ENCODE data around the gene KCNN3. TPM values are rescaled to one million over a fixed set of nuclear protein-coding genes. Genes with fewer than 3 reads are reported as not detected.
"Not testable (repeated sequence)": the region's sequence is repeated elsewhere in the genome, so short reads cannot be mapped to it uniquely, and the experiment has no call there.

The KCNN3 gene
- total RNA-seq, 1 experiment from 2014 or later, result 0.72 TPM

GRCh38 chr1:154707901-154708463, 162.1 kb downstream of the KCNN3 start:
- DNase-seq (ENCODE audit: low read depth), result no peak

GRCh38 chr1:154706851-154707250, 163.2 kb downstream of the KCNN3 start:
- DNase-seq (ENCODE audit: low read depth), result no peak

GRCh38 chr1:154705544-154705943, 164.5 kb downstream of the KCNN3 start:
- DNase-seq (ENCODE audit: low read depth), result no peak

GRCh38 chr1:154703170-154703569, 166.9 kb downstream of the KCNN3 start:
- no peak for DNase-seq (ENCODE audit: low read depth)

- no peak for DNase-seq (ENCODE audit: low read depth)
Measured at GRCh38 chr1:154698320-154699096, 171.6 kb downstream of the KCNN3 start.

GRCh38 chr1:154697710-154698109, 172.4 kb downstream of the KCNN3 start:
- DNase-seq (ENCODE audit: low read depth), result peak; percentile 8

- DNase-seq (ENCODE audit: low read depth), result no peak
Measured at GRCh38 chr1:154696456-154696855, 173.6 kb downstream of the KCNN3 start.

- DNase-seq (ENCODE audit: low read depth), result no peak
Measured at GRCh38 chr1:154695985-154696384, 174.1 kb downstream of the KCNN3 start.

- DNase-seq (ENCODE audit: low read depth), result no peak
Measured at GRCh38 chr1:154694995-154695394, 175.1 kb downstream of the KCNN3 start.

GRCh38 chr1:154689083-154689482, 181.0 kb downstream of the KCNN3 start:
- DNase-seq (ENCODE audit: low read depth), result no peak

GRCh38 chr1:154686507-154686906, 183.6 kb downstream of the KCNN3 start:
- DNase-seq (ENCODE audit: low read depth), result no peak

GRCh38 chr1:154683820-154684219, 186.3 kb downstream of the KCNN3 start:
- no peak for DNase-seq (ENCODE audit: low read depth)

- DNase-seq (ENCODE audit: low read depth), result no peak
Measured at GRCh38 chr1:154682254-154682653, 187.8 kb downstream of the KCNN3 start.

- DNase-seq (ENCODE audit: low read depth), result not testable (repeated sequence)
Measured at GRCh38 chr1:154677844-154678243, 192.2 kb downstream of the KCNN3 start.

- not testable (repeated sequence) for DNase-seq (ENCODE audit: low read depth)
Measured at GRCh38 chr1:154676847-154677246, 193.2 kb downstream of the KCNN3 start.

- DNase-seq (ENCODE audit: low read depth), result not testable (repeated sequence)
Measured at GRCh38 chr1:154674456-154674855, 195.6 kb downstream of the KCNN3 start.

GRCh38 chr1:154672245-154672644, 197.8 kb downstream of the KCNN3 start:
- DNase-seq (ENCODE audit: low read depth), result not testable (repeated sequence)

- not testable (repeated sequence) for DNase-seq (ENCODE audit: low read depth)
Measured at GRCh38 chr1:154671412-154671811, 198.7 kb downstream of the KCNN3 start.

GRCh38 chr1:154670310-154671270, 199.5 kb downstream of the KCNN3 start:
- not testable (repeated sequence) for DNase-seq (ENCODE audit: low read depth)

- peak; percentile 53 for DNase-seq (ENCODE audit: low read depth)
Measured at GRCh38 chr1:154669464-154670282, 200.4 kb downstream of the KCNN3 start.

- DNase-seq (ENCODE audit: low read depth), result no peak
Measured at GRCh38 chr1:154666051-154666790, 203.9 kb downstream of the KCNN3 start.

All from RPMI7951 (cell line).